ENCODE data around the gene EHBP1L1.
A peak's percentile ranks its signal among the peaks of the same experiment; 100 is the strongest.

The EHBP1L1 gene

DNA sequence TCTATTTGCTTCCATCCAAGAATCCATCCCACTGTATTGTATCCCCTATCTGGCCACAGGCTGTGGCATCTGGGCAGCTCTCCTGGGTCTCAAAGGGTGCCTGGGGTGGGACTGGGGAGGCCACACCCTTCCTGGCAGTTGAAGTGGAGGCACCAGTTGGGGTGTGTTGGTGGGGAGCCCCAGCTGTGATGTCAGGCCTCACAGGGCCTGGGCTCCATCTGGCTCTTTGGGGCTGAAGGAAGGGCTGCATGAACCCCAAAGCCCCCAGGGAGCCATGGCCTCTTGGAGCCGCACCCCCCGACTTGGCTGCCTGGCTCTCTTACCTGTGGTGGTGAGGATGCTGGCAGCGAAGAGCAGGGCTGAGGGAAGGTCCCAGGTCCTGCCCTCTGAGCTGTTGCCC is 19.3 kb downstream of the EHBP1L1 start:
- DNase-seq (ENCODE audit: low read depth, low spot score) = no peak

- DNase-seq (ENCODE audit: low read depth, low spot score) = no peak
These were observed 19.9 kb downstream of the EHBP1L1 start, which contains the start of gene KCNK7 for GRCh38 chr11:65595543-65596281. Gene KCNK7, minus strand, starts transcription at chr11:65595800. Its CDS starts 28 bp downstream, at chr11:65595772.

DNA sequence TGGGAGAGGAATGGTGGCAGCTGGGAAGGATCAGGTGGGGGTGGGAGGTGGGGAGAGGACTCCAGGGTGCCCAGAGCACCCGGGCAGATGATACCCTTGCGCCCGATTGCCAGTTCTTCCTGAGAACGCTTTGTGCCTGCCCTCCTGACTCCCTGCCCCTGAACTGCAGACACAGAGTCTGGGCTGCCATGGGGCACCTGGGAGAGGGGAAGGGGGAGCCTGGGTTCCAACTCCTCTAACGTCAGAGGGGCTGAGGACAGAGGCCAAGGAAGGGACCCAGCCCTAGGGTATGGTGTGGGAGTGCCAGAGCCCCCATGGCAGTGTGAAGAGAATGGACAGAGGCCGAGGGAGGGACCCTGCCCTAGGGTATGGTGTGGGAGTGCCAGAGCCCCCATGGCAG is 20.7 kb downstream of the EHBP1L1 start:
- no peak for DNase-seq (ENCODE audit: low read depth, low spot score)

- no peak for DNase-seq (ENCODE audit: low read depth, low spot score)
These were observed 22.4 kb downstream of the EHBP1L1 start for GRCh38 chr11:65598258-65598699.

- DNase-seq (ENCODE audit: low read depth, low spot score) = no peak
These were observed 23.5 kb downstream of the EHBP1L1 start for GRCh38 chr11:65599216-65599954.

DNA sequence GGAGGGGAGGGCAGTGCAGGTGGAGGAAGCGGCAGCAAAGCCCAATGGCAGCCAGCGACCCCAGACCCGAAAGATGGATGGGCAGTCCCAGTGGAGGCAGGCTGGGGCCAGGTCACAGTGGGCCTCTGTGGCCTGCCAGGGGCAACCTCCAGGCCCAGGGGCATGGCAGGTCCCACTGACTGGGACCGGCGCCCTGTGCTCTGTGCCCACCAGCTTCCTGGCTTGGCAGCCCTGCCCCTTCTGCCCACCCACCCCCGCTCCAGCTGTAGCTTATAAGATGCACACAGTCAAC is 24.0 kb downstream of the EHBP1L1 start:
- DNase-seq (ENCODE audit: low read depth, low spot score) = no peak

DNA sequence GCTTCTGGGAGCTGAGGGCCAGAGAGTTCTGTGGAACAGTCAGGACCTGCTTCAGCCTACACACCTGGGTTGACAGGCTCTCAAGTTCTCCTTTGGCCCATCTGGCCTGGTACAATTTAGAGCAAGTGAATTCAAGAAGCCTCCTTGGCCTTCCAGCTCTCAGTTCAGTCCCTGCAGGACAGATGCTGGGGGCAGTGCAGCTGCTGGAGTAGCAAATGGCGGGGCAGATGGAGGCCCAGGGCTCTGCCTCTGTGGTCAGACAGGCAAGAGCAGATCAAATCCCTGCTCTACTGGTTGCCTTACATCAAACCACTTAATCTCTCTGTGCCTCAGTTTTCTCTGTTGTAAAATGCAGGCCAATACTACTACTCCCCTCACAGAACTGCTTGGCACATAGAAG is 28.4 kb downstream of the EHBP1L1 start:
- DNase-seq (ENCODE audit: low read depth, low spot score) = no peak

DNA sequence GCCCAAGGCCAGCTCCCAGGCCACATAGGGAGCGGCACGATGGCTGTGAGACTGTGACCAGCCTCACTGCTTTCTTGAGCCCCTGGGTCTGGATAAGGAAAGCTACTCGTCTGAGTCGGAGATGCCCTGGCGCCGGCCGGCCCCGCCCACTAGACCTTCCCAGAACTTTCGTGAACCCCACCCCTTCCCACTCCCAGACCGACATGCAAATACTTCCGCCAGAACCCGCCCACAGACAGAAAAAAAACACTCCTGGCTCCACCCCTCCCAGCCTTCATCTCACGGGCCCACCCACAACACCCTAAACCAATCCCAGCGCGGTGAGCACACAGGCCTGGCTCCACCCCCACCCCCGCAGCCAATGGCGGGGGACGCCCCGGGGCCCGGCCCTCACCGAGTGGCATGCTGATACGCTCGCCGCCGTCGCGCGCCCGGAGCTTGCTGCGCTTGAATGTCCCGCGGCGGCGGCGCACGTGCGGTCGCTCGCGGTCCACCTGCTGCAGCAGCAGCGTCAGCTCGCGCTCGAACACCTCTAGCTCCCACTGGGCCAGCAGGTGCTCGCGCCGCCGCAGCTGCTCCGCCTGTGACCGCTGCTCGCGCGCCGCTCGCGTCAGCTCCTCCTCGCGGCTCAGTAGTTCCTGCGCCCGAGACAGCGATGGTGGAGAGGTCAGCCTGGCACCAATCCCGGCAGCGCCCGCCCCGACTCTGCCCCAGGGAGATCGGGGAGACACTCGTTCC is 31.2 kb downstream of the EHBP1L1 start:
- DNase-seq (ENCODE audit: low read depth, low spot score) = peak; percentile 67

DNA sequence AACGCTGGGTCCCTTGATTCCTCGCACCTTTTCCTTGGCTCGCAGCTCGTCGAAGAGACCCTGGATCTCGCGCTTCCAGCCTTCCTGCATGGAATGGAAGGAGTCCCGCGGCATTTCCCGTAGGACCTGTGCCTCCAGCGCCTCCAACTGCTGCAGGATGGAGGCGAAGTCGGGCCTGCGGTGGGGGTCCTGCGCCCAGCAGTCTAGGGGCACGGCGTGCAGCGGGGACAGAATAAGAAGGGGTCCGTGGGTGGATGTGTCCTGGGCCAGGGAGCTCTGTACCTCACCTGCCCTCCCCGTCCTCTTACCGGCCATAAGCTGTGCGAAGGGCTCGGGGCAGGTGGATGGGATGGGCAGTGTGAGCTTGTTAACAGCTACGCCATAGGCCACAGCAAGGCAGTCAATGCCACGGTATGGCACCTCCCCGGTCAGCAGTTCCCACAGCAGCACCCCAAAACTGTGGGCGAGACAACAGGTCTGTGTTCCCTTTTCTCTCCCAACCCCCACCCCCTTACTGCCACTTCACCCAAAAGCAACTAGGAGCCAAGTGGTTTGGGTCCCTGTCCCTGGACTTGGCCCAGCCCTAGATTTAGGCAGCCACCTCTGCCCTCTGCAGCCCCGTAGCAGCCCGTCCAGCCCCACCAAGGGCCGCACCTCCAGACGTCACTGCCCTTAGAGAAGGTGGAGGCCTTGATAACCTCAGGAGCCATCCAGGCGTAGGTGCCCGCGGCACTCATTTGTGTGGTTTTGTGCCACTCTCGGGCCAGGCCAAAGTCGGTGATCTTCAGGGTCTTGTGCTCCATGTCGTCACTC is 32.0 kb downstream of the EHBP1L1 start:
- no peak for DNase-seq (ENCODE audit: low read depth, low spot score)

DNA sequence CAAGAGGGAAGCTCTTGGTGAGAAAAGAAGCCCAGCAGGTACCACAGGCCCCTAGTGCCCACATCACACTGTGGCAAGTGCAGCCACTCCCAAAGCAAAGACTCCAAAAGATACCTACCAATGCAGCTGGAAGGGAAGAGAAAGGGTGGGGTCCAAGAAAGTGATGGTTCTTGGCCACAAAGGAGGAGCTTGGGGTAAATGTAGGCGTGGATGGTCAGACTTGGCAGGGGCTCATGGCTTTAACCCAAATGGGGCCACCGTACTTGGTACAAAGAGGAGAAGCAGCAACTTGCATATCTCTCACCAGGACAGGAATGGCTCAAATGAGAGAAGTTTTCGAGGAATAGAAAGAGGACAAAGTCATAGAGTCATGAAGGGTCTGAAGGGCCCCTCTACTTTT is 33.4 kb downstream of the EHBP1L1 start:
- DNase-seq (ENCODE audit: low read depth, low spot score) = no peak

DNA sequence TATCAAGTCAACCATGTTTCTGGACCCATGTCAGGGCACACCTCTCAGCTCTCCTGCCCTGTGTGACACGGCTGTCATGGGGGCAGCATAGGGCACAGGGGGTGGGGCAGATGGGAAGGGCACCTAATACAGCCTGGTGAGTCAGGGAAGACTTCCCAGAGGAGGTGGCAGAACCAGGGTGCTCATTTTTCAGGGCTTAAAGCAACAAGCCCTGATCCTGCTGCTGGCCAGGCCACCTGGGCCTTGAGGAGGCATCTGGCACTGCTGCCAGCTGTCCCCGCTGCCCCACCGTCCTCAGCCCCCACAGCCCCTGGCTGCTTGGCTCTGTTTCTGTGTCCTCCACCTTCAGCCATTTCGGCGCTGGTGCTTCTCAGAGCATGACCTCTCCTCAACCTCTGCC is 33.8 kb downstream of the EHBP1L1 start:
- no peak for DNase-seq (ENCODE audit: low read depth, low spot score)

- no peak for DNase-seq (ENCODE audit: low read depth, low spot score)
These were observed 34.6 kb downstream of the EHBP1L1 start for GRCh38 chr11:65610404-65610803.

DNA sequence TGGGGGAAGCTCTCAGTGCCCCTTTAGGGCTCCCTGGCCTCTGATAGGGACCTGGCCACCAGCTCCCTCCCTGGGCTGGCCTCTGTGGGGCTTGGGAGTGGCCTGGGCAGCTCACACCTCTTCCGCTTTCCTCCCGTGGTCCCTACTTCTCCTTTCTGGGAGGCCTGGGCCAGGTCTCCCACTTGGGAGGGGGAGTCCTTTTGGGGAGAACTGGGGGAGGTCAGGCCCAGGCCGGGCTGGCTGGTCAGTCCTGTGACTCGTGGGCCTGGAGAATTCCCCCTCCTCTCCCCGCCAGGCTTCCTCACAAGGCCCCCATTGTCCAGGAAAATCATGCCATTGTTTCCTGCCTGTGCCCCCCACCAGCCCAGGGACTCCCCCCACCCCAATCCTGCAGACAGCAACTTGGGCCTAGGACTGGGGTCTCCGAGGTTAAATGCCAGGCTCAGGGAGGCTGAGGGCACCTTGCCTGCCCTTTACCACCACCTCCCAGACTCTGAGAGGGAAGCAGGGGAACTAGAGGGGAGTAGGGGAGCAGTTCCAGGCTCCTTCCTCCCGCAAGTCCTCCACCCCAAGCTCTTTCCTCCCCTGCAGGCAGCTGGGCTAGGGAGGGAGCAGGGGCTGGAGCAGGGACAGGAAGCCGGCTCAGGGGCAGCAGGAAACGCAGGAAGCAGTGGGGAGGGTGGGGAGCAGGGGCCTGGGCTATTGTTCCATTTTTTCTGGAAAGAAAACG is 35.3 kb downstream of the EHBP1L1 start:
- no peak for DNase-seq (ENCODE audit: low read depth, low spot score)

DNA sequence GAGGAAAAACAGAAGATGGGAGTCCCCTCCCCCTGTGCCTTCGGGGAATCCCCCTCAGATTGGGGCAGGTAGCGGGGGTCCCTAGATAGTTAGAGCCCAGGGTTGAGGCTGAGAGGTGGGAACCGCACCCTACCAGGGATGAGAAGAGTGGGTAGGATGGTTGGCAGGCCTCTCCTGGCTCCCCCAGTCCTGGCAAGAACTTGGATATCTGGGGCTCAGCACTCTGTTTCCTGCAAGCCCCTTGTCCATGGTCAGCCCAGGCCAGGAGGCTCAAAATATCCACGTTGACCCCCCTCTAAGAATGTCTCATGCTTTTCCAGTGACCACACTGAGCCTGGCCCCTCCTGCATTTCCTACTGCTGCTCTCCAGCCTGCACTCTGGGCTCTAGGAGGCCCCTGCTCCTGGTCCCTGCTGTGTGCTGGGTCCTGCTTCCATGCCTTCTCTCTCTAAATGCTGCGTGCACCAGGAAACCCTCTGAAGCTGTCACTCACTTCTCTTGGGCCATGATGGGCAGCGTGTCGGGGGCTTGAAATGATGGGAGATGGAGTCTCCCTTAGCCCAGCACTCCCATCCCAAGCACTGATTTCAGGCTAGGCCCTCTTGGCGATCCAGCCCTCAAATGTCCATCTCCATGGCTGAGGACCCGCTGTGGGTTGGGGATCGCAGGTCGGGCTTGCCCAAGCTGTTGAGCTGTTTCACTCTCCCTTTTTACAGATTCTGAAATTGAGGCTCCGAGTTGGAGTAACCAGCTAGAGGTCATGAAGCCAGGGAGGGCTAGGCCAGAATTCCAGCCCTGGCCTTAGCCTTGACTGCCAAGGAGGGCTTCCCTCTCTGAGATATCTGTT is 36.1 kb downstream of the EHBP1L1 start:
- no peak for DNase-seq (ENCODE audit: low read depth, low spot score)

- DNase-seq (ENCODE audit: low read depth, low spot score) = no peak
These were observed 36.8 kb downstream of the EHBP1L1 start for GRCh38 chr11:65612691-65613090.

- DNase-seq (ENCODE audit: low read depth, low spot score) = no peak
These were observed 37.5 kb downstream of the EHBP1L1 start for GRCh38 chr11:65613091-65613928.

GRCh38 chr11:65615229-65615949 is 39.5 kb downstream of the EHBP1L1 start, which contains the start of gene PCNX3:
Gene PCNX3, plus strand, starts transcription at chr11:65615776. Its CDS starts 536 bp downstream, at chr11:65616312.
- DNase-seq (ENCODE audit: low read depth, low spot score) = peak; percentile 100

GRCh38 chr11:65615950-65616574 is 40.2 kb downstream of the EHBP1L1 start:
- DNase-seq (ENCODE audit: low read depth, low spot score) = no peak
